Mesothelial cell of epicardium (in vitro differentiated cells): Measurements from ENCODE around the gene GFOD1. TPM values are rescaled to one million over a fixed set of nuclear protein-coding genes. Genes with fewer than 3 reads are reported as not detected.

Experiments
- DNase-seq, 2 experiments: peaks; one replicate each; pipeline ENCODE4 v3.0.0; 2021; ENCODE audit warnings: low spot score in 2 of 2; ENCODE audit not compliant: unreplicated experiment in 2 of 2
- H3K27ac Mint-ChIP-seq: 2 replicates; pipeline ENCODE4 v1.8.0; 2021; ENCODE audit warnings: mixed read lengths
- H3K27me3 Mint-ChIP-seq: 2 replicates; pipeline ENCODE4 v1.8.0; 2021; ENCODE audit warnings: low read depth, mixed read lengths
- H3K36me3 Mint-ChIP-seq: 2 replicates; pipeline ENCODE4 v1.8.0; 2021; ENCODE audit warnings: mixed read lengths
- H3K4me1 Mint-ChIP-seq: 2 replicates; pipeline ENCODE4 v1.8.0; 2021; ENCODE audit warnings: mixed read lengths
- H3K4me3 Mint-ChIP-seq: 2 replicates; pipeline ENCODE4 v1.8.0; 2021; ENCODE audit warnings: mild to moderate bottlenecking, moderate library complexity, mixed read lengths
- H3K9me3 Mint-ChIP-seq: 2 replicates; pipeline ENCODE4 v1.8.0; 2021; ENCODE audit warnings: mixed read lengths
- total RNA-seq: library from RNA; stranded (reverse); gene quantifications from 3 replicates; pipeline ENCODE4 v1.2.1, GENCODE V29; 2021
- TF ChIP-seq, protein P1 (sequence below): fragments of 200-600 bp; sonication (generic); IDR thresholded peaks from one replicate; pipeline ENCODE4 v1.5.0; 2021; ENCODE audit warnings: antibody characterized with exemption; ENCODE audit not compliant: unreplicated experiment

Gene GFOD1
- total RNA-seq, 1 donor from 2014 or later: 4.8 TPM

- Mint-ChIP-seq H3K27ac (no peak overlapping the region), H3K27me3 (no peaks in the 10 kb centered on the region), H3K9me3 (no peaks in the 10 kb centered on the region), H3K4me1 (peaks cover 8% of the 10 kb centered on the region), H3K4me3 (no peak overlapping the region), H3K36me3 (no peaks in the 10 kb centered on the region)
- no peak for DNase-seq
- TF ChIP-seq, protein P1, sequence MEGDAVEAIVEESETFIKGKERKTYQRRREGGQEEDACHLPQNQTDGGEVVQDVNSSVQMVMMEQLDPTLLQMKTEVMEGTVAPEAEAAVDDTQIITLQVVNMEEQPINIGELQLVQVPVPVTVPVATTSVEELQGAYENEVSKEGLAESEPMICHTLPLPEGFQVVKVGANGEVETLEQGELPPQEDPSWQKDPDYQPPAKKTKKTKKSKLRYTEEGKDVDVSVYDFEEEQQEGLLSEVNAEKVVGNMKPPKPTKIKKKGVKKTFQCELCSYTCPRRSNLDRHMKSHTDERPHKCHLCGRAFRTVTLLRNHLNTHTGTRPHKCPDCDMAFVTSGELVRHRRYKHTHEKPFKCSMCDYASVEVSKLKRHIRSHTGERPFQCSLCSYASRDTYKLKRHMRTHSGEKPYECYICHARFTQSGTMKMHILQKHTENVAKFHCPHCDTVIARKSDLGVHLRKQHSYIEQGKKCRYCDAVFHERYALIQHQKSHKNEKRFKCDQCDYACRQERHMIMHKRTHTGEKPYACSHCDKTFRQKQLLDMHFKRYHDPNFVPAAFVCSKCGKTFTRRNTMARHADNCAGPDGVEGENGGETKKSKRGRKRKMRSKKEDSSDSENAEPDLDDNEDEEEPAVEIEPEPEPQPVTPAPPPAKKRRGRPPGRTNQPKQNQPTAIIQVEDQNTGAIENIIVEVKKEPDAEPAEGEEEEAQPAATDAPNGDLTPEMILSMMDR: no peak
These were observed 20.8 kb downstream of the GFOD1 start for GRCh38 chr6:13466304-13467215.

DNA sequence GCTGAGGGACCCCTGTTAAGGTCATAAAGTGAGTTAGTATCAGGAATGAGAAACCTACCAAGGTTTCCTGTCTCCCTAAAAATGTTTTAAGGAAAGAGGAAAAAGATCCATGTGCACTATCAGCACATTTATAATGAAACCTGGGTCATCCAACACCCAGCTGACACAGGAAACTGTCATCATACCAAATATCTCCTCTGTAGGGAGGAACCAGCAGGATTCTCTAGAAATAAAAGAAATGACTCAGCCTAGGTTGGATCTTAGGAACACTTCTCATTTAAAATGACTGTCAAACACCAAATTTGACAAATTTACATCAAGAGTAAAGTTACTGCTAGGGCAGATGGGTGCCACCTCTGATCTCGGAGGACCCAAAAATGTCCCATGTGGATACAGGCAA lies 21.7 kb downstream of the GFOD1 start:
- no peak overlapping the region for H3K4me3 Mint-ChIP-seq
- no peak for DNase-seq
- peaks cover 8% of the 10 kb centered on the region for H3K4me1 Mint-ChIP-seq
- H3K27me3 Mint-ChIP-seq: no peaks in the 10 kb centered on the region
- no peaks in the 10 kb centered on the region for H3K36me3 Mint-ChIP-seq
- no peaks in the 10 kb centered on the region for H3K9me3 Mint-ChIP-seq
- TF ChIP-seq, protein P1: no peak
- no peak overlapping the region for H3K27ac Mint-ChIP-seq

DNA sequence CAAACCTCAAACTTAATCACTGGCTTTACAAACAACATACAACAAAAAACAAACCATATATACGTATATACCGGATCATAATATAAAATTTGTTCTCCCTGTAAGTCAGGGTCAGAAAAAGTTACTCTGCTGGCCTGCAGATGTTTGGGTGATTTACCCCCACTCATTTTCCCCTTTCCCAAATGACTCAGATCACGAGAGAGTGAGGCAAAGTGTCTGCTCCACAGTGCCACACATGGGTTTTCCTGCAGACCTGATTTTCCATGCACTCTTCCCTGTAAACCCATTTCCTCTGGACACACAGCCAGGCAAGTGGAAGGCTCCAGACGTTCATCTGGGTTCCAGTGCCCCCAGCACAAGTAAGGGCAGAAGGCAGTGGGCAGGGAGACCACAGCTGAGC lies 23.5 kb downstream of the GFOD1 start:
- H3K27ac Mint-ChIP-seq: no peak overlapping the region
- H3K36me3 Mint-ChIP-seq: no peaks in the 10 kb centered on the region
- no peaks in the 10 kb centered on the region for H3K27me3 Mint-ChIP-seq
- no peaks in the 10 kb centered on the region for H3K9me3 Mint-ChIP-seq
- H3K4me3 Mint-ChIP-seq: no peak overlapping the region
- DNase-seq: no peak
- peaks cover 8% of the 10 kb centered on the region for H3K4me1 Mint-ChIP-seq
- TF ChIP-seq, protein P1: no peak

DNA sequence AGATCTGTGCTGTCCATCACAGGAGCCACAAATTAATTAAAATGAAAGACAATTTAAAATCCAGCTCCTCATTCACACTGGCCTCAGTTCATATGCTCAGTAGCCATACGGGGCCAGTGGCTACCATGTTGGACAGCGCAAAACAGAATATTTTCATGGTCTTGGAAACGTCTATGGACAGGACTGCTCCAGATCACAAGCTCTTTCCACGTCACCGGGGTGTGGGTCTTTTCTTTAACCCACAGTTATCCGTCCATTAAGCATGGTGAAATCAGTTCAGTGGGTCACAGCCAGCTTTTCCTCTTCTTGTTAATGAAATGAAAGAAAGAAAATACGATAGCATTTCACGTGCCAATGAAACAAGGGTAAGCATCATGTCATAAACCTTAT lies 24.1 kb downstream of the GFOD1 start:
- Mint-ChIP-seq H3K4me1 (peaks cover 8% of the 10 kb centered on the region), H3K9me3 (no peaks in the 10 kb centered on the region), H3K4me3 (no peak overlapping the region), H3K36me3 (no peaks in the 10 kb centered on the region), H3K27me3 (no peaks in the 10 kb centered on the region), H3K27ac (no peak overlapping the region)
- TF ChIP-seq, protein P1: no peak
- no peak for DNase-seq

GRCh38 chr6:13462458-13463327 lies 24.7 kb downstream of the GFOD1 start:
- no peak overlapping the region for H3K4me3 Mint-ChIP-seq
- H3K4me1 Mint-ChIP-seq: peaks cover 8% of the 10 kb centered on the region
- no peak overlapping the region for H3K27ac Mint-ChIP-seq
- TF ChIP-seq, protein P1: no peak
- no peaks in the 10 kb centered on the region for H3K36me3 Mint-ChIP-seq
- no peak for DNase-seq
- no peaks in the 10 kb centered on the region for H3K9me3 Mint-ChIP-seq
- peaks cover under 1% of the 10 kb centered on the region for H3K27me3 Mint-ChIP-seq
